Activated CD4-positive, alpha-beta memory T cell treated with anti-CD3 and anti-CD28 coated beads for 36 hours (primary cell): ENCODE measurements around the gene STOX2. TPM values are rescaled to one million over a fixed set of nuclear protein-coding genes. Genes with fewer than 3 reads are reported as not detected.
"Not testable (repeated sequence)": the region's sequence is repeated elsewhere in the genome, so short reads cannot be mapped to it uniquely, and the experiment has no call there.

Experiments
- CTCF ChIA-PET: fragments of 350-600 bp; sonication (Branson Sonifier 250); formaldehyde crosslinking; loops from one replicate; lab custom pipeline; 2021; ENCODE audit warnings: antibody characterized with exemption, inconsistent platforms; lab: Charles Lee
- POLR2A ChIA-PET: fragments of 350-600 bp; sonication (Branson Sonifier 250); formaldehyde crosslinking; loops from one replicate; lab custom pipeline; 2021; ENCODE audit warnings: antibody characterized with exemption; lab: Charles Lee
- DNase-seq: peaks from one replicate; pipeline ENCODE4 v3.0.0-alpha.2; 2020
- H3K27ac Mint-ChIP-seq: one replicate; pipeline ENCODE4 v1.8.0; 2021; ENCODE audit warnings: mixed read lengths
- H3K27me3 Mint-ChIP-seq: one replicate; pipeline ENCODE4 v1.8.0; 2021; ENCODE audit warnings: mixed read lengths
- H3K36me3 Mint-ChIP-seq: one replicate; pipeline ENCODE4 v1.8.0; 2021; ENCODE audit warnings: mixed read lengths
- H3K4me1 Mint-ChIP-seq: one replicate; pipeline ENCODE4 v1.8.0; 2021; ENCODE audit warnings: low read depth, mixed read lengths
- H3K4me3 Mint-ChIP-seq: one replicate; pipeline ENCODE4 v1.8.0; 2021; ENCODE audit warnings: mild to moderate bottlenecking, mixed read lengths
- H3K9me3 Mint-ChIP-seq: one replicate; pipeline ENCODE4 v1.8.0; 2021; ENCODE audit warnings: mixed read lengths
- intact Hi-C: fragments of 100-400 bp; cut with micrococcal nuclease; formaldehyde crosslinking; loops from one replicate; pipeline ENCODE4 v1.15.1; 2023
- total RNA-seq, 2 experiments: library from RNA; stranded (reverse); gene quantifications; one replicate each; pipeline ENCODE4 v1.2.3, GENCODE V29; 2021

The STOX2 gene
- total RNA-seq, 2 experiments from 2014 or later, result not detected

- no peaks in the 10 kb centered on the region for H3K9me3 Mint-ChIP-seq
- intact Hi-C loops, result no loop called here
- no peak overlapping the region for H3K4me3 Mint-ChIP-seq
- H3K27me3 Mint-ChIP-seq, result peaks cover 4% of the 10 kb centered on the region
- no peak overlapping the region for H3K27ac Mint-ChIP-seq
- no peaks in the 10 kb centered on the region for H3K4me1 Mint-ChIP-seq
- DNase-seq, result no peak
- ChIA-PET POLR2A (no interaction called here), CTCF (no interaction called here)
- H3K36me3 Mint-ChIP-seq, result no peaks in the 10 kb centered on the region
Measured at GRCh38 chr4:183924362-183925044, 19.4 kb downstream of the STOX2 start.

DNA sequence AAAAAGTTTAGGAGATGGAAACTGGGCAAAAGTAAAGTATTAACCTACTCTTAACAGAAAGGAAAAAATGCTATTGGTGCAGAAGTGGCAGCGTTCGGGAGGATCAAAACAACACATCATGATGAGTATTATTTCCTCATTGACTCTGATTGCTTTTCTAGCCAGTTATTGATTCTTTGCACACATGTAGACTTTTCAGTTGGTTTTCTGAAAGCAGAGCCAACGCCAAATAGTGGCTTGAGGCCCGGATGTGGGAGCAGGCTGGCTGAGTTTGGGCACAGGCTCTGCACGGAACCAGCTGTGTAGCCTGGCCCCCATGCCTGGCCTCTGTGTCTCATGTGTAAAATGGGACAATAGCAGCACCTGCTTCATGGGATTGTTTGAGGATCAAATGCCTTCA, 21.8 kb downstream of the STOX2 start:
- H3K27me3 Mint-ChIP-seq, result peaks cover 6% of the 10 kb centered on the region
- H3K36me3 Mint-ChIP-seq, result no peaks in the 10 kb centered on the region

DNA sequence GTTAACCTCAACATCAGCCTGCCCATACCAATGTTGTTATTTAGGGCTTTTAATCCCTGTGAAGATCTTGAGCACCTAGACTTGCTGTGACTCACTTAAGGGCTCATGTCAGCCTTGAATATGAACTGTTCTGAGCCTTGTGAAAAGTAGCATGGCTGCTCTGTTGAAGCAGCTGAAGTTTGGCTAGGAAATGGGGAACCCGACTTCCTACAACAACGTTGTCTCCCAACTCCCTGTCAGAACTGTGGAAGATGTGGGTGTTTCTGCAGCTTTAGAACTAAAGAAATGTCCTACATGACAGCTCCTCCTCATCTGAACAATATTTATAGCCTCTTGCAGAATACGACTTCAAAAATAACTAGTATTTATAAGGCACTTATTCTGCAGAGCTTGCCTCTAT, 27.5 kb downstream of the STOX2 start:
- POLR2A ChIA-PET, result no interaction called here
- DNase-seq, result no peak
- intact Hi-C loops, result no loop called here
- H3K4me3 Mint-ChIP-seq, result no peak overlapping the region
- H3K27ac Mint-ChIP-seq, result no peak overlapping the region
- no peaks in the 10 kb centered on the region for H3K4me1 Mint-ChIP-seq
- no peaks in the 10 kb centered on the region for H3K9me3 Mint-ChIP-seq
- CTCF ChIA-PET, result no interaction called here
- no peaks in the 10 kb centered on the region for H3K36me3 Mint-ChIP-seq
- peaks cover 2% of the 10 kb centered on the region for H3K27me3 Mint-ChIP-seq

More for the DNA sequence above, 21.8 kb downstream of the STOX2 start:
- intact Hi-C loops, result no loop called here
- no peak overlapping the region for H3K27ac Mint-ChIP-seq
- no peaks in the 10 kb centered on the region for H3K4me1 Mint-ChIP-seq
- POLR2A ChIA-PET, result no interaction called here
- DNase-seq, result no peak
- H3K9me3 Mint-ChIP-seq, result no peaks in the 10 kb centered on the region
- CTCF ChIA-PET, result no interaction called here
- H3K4me3 Mint-ChIP-seq, result no peak overlapping the region

DNA sequence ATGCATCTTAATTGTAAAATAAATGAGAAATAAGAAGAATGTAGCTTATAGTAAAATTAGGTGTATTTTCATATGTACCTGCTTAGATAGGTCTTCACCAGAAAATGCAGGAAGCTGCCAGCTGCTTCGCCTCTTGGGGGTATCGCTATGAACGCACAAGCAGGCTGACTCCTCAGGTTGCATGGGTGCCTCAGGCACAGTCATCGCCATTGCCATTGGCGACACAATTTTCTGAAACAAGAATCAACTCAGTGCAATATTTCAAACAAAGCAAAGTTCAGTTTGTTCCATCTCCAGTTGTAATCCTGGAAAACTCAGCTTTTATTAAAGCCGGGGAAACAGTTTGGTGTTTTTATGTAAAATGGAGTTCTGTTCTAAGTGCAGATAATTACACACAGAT, 29.7 kb downstream of the STOX2 start:
- Mint-ChIP-seq H3K4me3 (no peak overlapping the region), H3K27ac (no peak overlapping the region), H3K36me3 (no peaks in the 10 kb centered on the region), H3K4me1 (no peaks in the 10 kb centered on the region), H3K9me3 (no peaks in the 10 kb centered on the region), H3K27me3 (peaks cover 2% of the 10 kb centered on the region)
- POLR2A ChIA-PET, result no interaction called here
- CTCF ChIA-PET, result interaction anchor here (0.6 kb wide), 1 partner anchor 53 kb away, joined by 3 read pairs; no protein-coding TSS in a partner anchor
- no peak for DNase-seq
- intact Hi-C loops, result no loop called here

DNA sequence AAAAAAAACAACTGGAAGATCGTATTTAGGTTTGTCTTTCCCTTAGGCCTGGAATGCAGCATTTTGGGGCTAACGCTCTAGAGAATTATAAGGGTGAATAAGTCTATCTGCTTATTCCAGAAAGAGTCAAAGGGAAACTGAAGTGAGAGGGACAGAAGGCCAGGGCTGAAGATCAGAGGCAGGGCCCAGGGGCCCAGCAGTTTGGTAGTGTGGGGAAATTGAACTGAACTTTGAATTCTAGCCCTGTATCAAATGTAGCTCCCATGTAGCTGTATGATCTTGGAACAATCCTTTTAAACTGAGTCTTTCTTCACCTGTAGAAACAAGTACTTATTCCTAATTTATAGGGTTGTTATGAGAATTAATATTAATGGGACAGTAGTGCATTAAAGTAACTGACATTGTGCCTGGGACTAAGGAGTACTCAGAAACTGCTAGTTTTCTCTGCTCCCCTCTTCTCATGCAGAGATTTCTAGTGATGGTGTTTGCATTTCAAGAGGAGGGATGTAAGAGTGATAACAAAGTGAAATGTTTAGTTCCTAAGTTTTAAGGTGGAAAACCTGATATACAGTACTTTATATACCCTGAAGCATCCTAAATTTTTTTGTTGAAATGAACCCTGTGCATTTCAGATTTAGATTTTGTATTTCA, 30.4 kb downstream of the STOX2 start:
- POLR2A ChIA-PET, result no interaction called here
- H3K27ac Mint-ChIP-seq, result no peak overlapping the region
- no peaks in the 10 kb centered on the region for H3K4me1 Mint-ChIP-seq
- DNase-seq, result no peak
- H3K36me3 Mint-ChIP-seq, result no peaks in the 10 kb centered on the region
- CTCF ChIA-PET, result interaction anchor here (0.6 kb wide), 1 partner anchor 54 kb away, joined by 3 read pairs; no protein-coding TSS in a partner anchor
- H3K4me3 Mint-ChIP-seq, result no peak overlapping the region
- no peaks in the 10 kb centered on the region for H3K9me3 Mint-ChIP-seq
- intact Hi-C loops, result no loop called here
- H3K27me3 Mint-ChIP-seq, result peaks cover 2% of the 10 kb centered on the region

DNA sequence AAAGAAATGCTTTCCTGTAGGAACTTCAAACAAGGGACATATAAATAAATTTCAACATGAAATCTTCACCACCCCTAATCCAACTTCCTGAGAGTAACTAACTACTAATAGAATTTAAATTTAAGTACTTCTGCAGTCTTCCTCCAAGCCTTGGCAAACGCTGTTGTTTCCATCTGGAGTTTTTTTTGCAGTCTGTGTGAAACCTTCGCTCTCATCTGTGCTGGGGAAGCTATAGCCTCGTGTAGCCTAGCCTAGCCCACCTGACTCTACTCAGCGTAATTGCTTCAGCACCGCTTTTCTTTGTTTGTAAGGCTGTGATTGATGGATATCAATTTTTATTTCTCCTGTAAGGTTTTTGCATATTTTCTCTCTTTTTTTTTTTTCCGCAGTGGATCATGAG, 30.9 kb downstream of the STOX2 start:
- no peak overlapping the region for H3K4me3 Mint-ChIP-seq
- no peaks in the 10 kb centered on the region for H3K36me3 Mint-ChIP-seq
- DNase-seq, result no peak
- no peak overlapping the region for H3K27ac Mint-ChIP-seq
- ChIA-PET POLR2A (no interaction called here), CTCF (no interaction called here)
- no peaks in the 10 kb centered on the region for H3K9me3 Mint-ChIP-seq
- intact Hi-C loops, result no loop called here
- no peaks in the 10 kb centered on the region for H3K4me1 Mint-ChIP-seq
- H3K27me3 Mint-ChIP-seq, result peaks cover 2% of the 10 kb centered on the region

- DNase-seq, result no peak
- intact Hi-C loops, result no loop called here
- POLR2A ChIA-PET, result no interaction called here
- Mint-ChIP-seq H3K27me3 (peaks cover 2% of the 10 kb centered on the region), H3K36me3 (no peaks in the 10 kb centered on the region), H3K27ac (no peak overlapping the region), H3K9me3 (no peaks in the 10 kb centered on the region), H3K4me3 (no peak overlapping the region), H3K4me1 (no peaks in the 10 kb centered on the region)
- CTCF ChIA-PET, result interaction anchor here (0.5 kb wide), 1 partner anchor 954 kb away, joined by 3 read pairs; no protein-coding TSS in a partner anchor
Measured at GRCh38 chr4:183936574-183937345, 31.7 kb downstream of the STOX2 start.

GRCh38 chr4:183940864-183941263, 35.8 kb downstream of the STOX2 start:
- H3K27me3 Mint-ChIP-seq, result peaks cover 3% of the 10 kb centered on the region
- intact Hi-C loops, result no loop called here
- H3K36me3 Mint-ChIP-seq, result no peaks in the 10 kb centered on the region
- no peak overlapping the region for H3K27ac Mint-ChIP-seq
- POLR2A ChIA-PET, result no interaction called here
- no peak for DNase-seq
- CTCF ChIA-PET, result no interaction called here
- no peaks in the 10 kb centered on the region for H3K9me3 Mint-ChIP-seq
- H3K4me1 Mint-ChIP-seq, result no peaks in the 10 kb centered on the region
- H3K4me3 Mint-ChIP-seq, result no peak overlapping the region

DNA sequence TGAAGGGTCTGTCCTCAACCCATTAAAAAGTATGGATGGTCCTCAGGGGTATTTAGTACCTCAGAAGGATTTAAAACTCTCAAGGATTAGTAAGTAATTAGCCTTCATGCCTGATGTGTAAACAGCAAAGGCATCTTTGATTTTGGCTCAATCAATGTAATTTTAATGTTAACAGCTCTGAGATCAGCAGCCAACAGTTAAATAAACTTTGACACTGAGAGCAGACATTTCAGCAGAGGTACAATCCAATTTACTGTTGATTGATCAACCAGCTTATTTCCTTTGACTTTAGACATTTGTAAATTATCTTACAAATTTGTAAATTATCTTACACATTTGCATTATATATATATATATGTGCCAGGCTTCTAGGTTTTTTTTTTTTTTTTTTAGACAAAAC, 36.9 kb downstream of the STOX2 start:
- no peak overlapping the region for H3K4me3 Mint-ChIP-seq
- H3K4me1 Mint-ChIP-seq, result no peaks in the 10 kb centered on the region
- no peaks in the 10 kb centered on the region for H3K36me3 Mint-ChIP-seq
- intact Hi-C loops, result no loop called here
- no peak for DNase-seq
- no peak overlapping the region for H3K27ac Mint-ChIP-seq
- ChIA-PET POLR2A (no interaction called here), CTCF (no interaction called here)
- H3K27me3 Mint-ChIP-seq, result peaks cover 3% of the 10 kb centered on the region
- no peaks in the 10 kb centered on the region for H3K9me3 Mint-ChIP-seq

DNA sequence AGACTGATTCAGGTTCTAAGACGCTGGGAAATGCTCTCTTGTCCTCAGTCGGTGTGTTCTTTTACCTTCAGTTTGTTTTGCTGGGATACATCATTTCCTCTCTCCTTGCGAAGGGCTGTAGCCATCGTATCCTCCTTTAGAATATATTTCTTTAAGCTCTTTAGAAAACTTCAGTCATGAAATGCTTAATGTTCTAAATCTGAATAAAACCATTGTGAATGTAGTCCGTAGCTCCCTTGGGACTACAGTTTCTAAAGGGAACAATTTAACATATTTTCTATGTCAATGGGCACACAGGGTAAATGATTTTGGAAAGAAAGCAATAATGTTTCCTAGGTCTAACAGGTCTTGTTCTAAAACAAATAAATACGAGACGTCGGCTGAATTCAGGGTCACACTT, 40.6 kb downstream of the STOX2 start:
- H3K9me3 Mint-ChIP-seq, result no peaks in the 10 kb centered on the region
- H3K27me3 Mint-ChIP-seq, result peaks cover 6% of the 10 kb centered on the region
- no peak overlapping the region for H3K27ac Mint-ChIP-seq
- DNase-seq, result no peak
- intact Hi-C loops, result no loop called here
- POLR2A ChIA-PET, result no interaction called here
- no peaks in the 10 kb centered on the region for H3K36me3 Mint-ChIP-seq
- no peak overlapping the region for H3K4me3 Mint-ChIP-seq
- no peaks in the 10 kb centered on the region for H3K4me1 Mint-ChIP-seq
- CTCF ChIA-PET, result no interaction called here

DNA sequence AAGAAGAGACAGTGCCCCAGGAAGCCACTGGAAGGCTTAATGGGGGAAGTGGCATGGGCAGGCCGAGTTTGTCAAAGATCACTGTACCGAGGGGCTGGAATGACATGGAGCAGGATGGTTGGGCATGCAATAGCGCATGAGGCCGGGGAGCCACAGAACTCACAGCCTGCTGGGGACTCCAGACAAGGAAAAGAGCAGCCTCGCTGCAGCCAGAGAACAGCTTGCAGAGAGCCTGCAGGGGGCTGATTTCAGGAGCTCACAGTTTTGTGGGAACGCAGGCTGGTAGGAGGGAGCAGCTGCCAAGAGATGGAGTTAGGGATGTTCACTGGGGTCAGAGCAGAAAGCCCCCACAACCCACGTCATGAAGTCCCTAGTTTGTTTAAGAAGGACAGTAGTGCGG, 45.4 kb downstream of the STOX2 start:
- Mint-ChIP-seq H3K27ac (no peak overlapping the region), H3K9me3 (no peaks in the 10 kb centered on the region), H3K27me3 (peaks cover 3% of the 10 kb centered on the region), H3K36me3 (no peaks in the 10 kb centered on the region), H3K4me3 (no peak overlapping the region), H3K4me1 (no peaks in the 10 kb centered on the region)
- DNase-seq, result no peak
- ChIA-PET CTCF (no interaction called here), POLR2A (no interaction called here)
- intact Hi-C loops, result no loop called here

- CTCF ChIA-PET, H3K36me3 Mint-ChIP-seq, H3K27me3 Mint-ChIP-seq, intact Hi-C loops, POLR2A ChIA-PET, DNase-seq, H3K4me1 Mint-ChIP-seq, H3K27ac Mint-ChIP-seq, H3K4me3 Mint-ChIP-seq, H3K9me3 Mint-ChIP-seq: not testable (repeated sequence)
Measured at GRCh38 chr4:183952652-183953051, 47.5 kb downstream of the STOX2 start.
